ENCODE data around the gene TMEM44. TPM values are rescaled to one million over a fixed set of nuclear protein-coding genes. Genes with fewer than 3 reads are reported as not detected.
A peak's percentile ranks its signal among the peaks of the same experiment; 100 is the strongest.

Gene TMEM44
- total RNA-seq, 1 donor: 18.8 TPM

GRCh38 chr3:194680888-194681615, 47.8 kb upstream of the TMEM44 start:
- no peak for TF ChIP-seq CTCF (IDR thresholded peaks at IDR 0.05; ENCODE audit: extremely low read depth, low read depth, low read length)
- Histone ChIP-seq H3K79me2 (ENCODE audit: insufficient read depth, low read length) (peaks cover 2% of the 10 kb centered on the region), H3K9me3 (ENCODE audit: low read depth, low read length) (no peaks in the 10 kb centered on the region), H3K4me2 (ENCODE audit: insufficient read depth, low read length) (no peak overlapping the region), H3K36me3 (ENCODE audit: insufficient read depth, low read length) (no peaks in the 10 kb centered on the region), H3K4me1 (ENCODE audit: insufficient read depth, low read length) (peaks cover 14% of the 10 kb centered on the region), H3K27ac (ENCODE audit: low read depth, low read length) (no peak overlapping the region), H3K27me3 (ENCODE audit: insufficient read depth, low read length) (no peaks in the 10 kb centered on the region), H3K4me3 (ENCODE audit: insufficient read depth, low read length) (no peak overlapping the region), H4K20me1 (ENCODE audit: insufficient read depth, low read length) (no peaks in the 10 kb centered on the region), H2AFZ (ENCODE audit: low read length) (no peak overlapping the region)
- no peak for DNase-seq (ENCODE audit: insufficient read length, low spot score, missing footprints)

- H2AFZ ChIP-seq (ENCODE audit: low read length): no peak overlapping the region
- no peaks in the 10 kb centered on the region for H3K36me3 ChIP-seq (ENCODE audit: insufficient read depth, low read length)
- H3K4me3 ChIP-seq (ENCODE audit: insufficient read depth, low read length): no peak overlapping the region
- no peak for TF ChIP-seq CTCF (IDR thresholded peaks at IDR 0.05; ENCODE audit: extremely low read depth, low read depth, low read length)
- H4K20me1 ChIP-seq (ENCODE audit: insufficient read depth, low read length): peaks cover 3% of the 10 kb centered on the region
- no peak overlapping the region for H3K4me2 ChIP-seq (ENCODE audit: insufficient read depth, low read length)
- no peaks in the 10 kb centered on the region for H3K27me3 ChIP-seq (ENCODE audit: insufficient read depth, low read length)
- H3K27ac ChIP-seq (ENCODE audit: low read depth, low read length): no peak overlapping the region
- H3K9me3 ChIP-seq (ENCODE audit: low read depth, low read length): no peaks in the 10 kb centered on the region
- peaks cover 6% of the 10 kb centered on the region for H3K79me2 ChIP-seq (ENCODE audit: insufficient read depth, low read length)
- DNase-seq (ENCODE audit: insufficient read length, low spot score, missing footprints): no peak
- H3K4me1 ChIP-seq (ENCODE audit: insufficient read depth, low read length): peaks cover 16% of the 10 kb centered on the region
Measured at GRCh38 chr3:194676471-194676870, 43.3 kb upstream of the TMEM44 start.

- peak overlapping the region; percentile 4 for H3K27ac ChIP-seq (ENCODE audit: low read depth, low read length)
- peak overlapping the region; percentile 78 for H2AFZ ChIP-seq (ENCODE audit: low read length)
- peak; percentile 58 for DNase-seq (ENCODE audit: insufficient read length, low spot score, missing footprints)
- peak overlapping the region; percentile 40 for H3K4me3 ChIP-seq (ENCODE audit: insufficient read depth, low read length)
- no peaks in the 10 kb centered on the region for H3K27me3 ChIP-seq (ENCODE audit: insufficient read depth, low read length)
- H3K79me2 ChIP-seq (ENCODE audit: insufficient read depth, low read length): peaks cover 13% of the 10 kb centered on the region
- H3K4me1 ChIP-seq (ENCODE audit: insufficient read depth, low read length): peaks cover 23% of the 10 kb centered on the region
- H4K20me1 ChIP-seq (ENCODE audit: insufficient read depth, low read length): peaks cover 10% of the 10 kb centered on the region
- peak overlapping the region; percentile 71 for H3K4me2 ChIP-seq (ENCODE audit: insufficient read depth, low read length)
- no peaks in the 10 kb centered on the region for H3K9me3 ChIP-seq (ENCODE audit: low read depth, low read length)
- no peak for TF ChIP-seq CTCF (IDR thresholded peaks at IDR 0.05; ENCODE audit: extremely low read depth, low read depth, low read length)
- H3K36me3 ChIP-seq (ENCODE audit: insufficient read depth, low read length): no peaks in the 10 kb centered on the region
Measured at GRCh38 chr3:194675680-194676079, 42.5 kb upstream of the TMEM44 start.

- Histone ChIP-seq H3K27ac (ENCODE audit: low read depth, low read length) (peak overlapping the region; percentile 4), H3K4me1 (ENCODE audit: insufficient read depth, low read length) (peaks cover 26% of the 10 kb centered on the region), H3K4me2 (ENCODE audit: insufficient read depth, low read length) (peak overlapping the region; percentile 71), H4K20me1 (ENCODE audit: insufficient read depth, low read length) (peaks cover 13% of the 10 kb centered on the region), H3K9me3 (ENCODE audit: low read depth, low read length) (no peaks in the 10 kb centered on the region), H3K36me3 (ENCODE audit: insufficient read depth, low read length) (peaks cover under 1% of the 10 kb centered on the region), H2AFZ (ENCODE audit: low read length) (peak overlapping the region; percentile 78), H3K27me3 (ENCODE audit: insufficient read depth, low read length) (no peaks in the 10 kb centered on the region), H3K79me2 (ENCODE audit: insufficient read depth, low read length) (peaks cover 19% of the 10 kb centered on the region), H3K4me3 (ENCODE audit: insufficient read depth, low read length) (peak overlapping the region; percentile 40)
- DNase-seq (ENCODE audit: insufficient read length, low spot score, missing footprints): no peak
- no peak for TF ChIP-seq CTCF (IDR thresholded peaks at IDR 0.05; ENCODE audit: extremely low read depth, low read depth, low read length)
Measured at GRCh38 chr3:194675081-194675640, 41.9 kb upstream of the TMEM44 start.
